ENCODE data around the gene RGS18. TPM values are rescaled to one million over a fixed set of nuclear protein-coding genes. Genes with fewer than 3 reads are reported as not detected.

RGS18 gene
- total and polyA plus RNA-seq, 8 donors, result 3.2 to 18.0 (median 4.0) TPM

Other genes with a start within 250 kb of the RGS18 start
- not detected for gene RGS21, start 158.5 kb downstream of the RGS18 start, total RNA-seq
- under 1 TPM in 1 of 6 donors, not detected in 5; 0.08 TPM for gene RGS21, start 158.5 kb downstream of the RGS18 start, polyA plus RNA-seq (ENCODE audit: insufficient read length in 6 of 6)